Measurements from ENCODE around the gene GIT2. TPM values are rescaled to one million over a fixed set of nuclear protein-coding genes. Genes with fewer than 3 reads are reported as not detected.
A peak's percentile ranks its signal among the peaks of the same experiment; 100 is the strongest.

The GIT2 gene
- total and polyA plus RNA-seq, 2 of the 13 experiments (the other 11 are each of a cell fraction or from before 2014, with no cell fraction given) = 18.4 to 19.8 TPM

DNA sequence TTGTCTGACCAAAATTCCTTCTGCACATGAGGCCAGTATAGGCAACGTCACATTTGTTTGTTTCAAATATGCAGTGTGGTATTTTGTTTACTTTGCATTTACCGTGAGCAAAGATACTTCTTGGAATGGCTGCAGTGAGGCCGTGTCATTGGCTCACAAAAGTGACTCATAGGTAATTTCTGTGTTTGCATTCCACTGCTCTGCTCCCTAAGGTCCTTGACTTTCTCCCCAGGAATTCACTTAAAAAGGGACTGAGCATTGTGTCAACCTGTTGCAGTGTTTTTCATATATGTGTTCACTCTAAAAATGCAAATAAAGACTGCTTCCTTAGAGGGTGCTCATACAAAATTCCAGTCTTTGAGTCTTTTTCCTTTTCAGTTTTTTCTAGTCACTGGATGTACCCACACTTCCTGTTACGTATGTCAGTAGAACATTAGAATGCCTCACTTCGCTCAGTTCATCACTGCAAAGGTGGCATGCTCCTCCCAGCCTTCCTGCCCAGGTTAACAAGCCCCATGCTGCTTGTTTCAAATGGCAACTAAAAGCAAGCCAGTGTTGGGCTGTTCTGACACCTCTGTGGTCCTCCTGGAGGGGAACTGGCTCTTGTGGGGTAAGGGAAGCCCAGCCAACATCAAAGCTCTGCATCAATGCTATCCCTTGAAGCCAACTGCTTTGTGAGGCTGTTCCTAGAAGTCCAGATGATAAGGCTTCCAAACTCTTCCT, 43.1 kb upstream of the GIT2 start:
- H3K27me3 ChIP-seq (ENCODE audit: control insufficient read depth in 1 of 2, insufficient read depth in 2 of 2, low read length in 2 of 2) = no peaks in the 10 kb centered on the region
- in situ Hi-C loops (cut with HindIII; ENCODE audit: extremely low pct_ligation_motif_present, low pct_unique_long_range_greater_than_20kb) = no loop called here
- DNase-seq (ENCODE audit: low spot score) (peak; percentile 99), FAIRE-seq (peak; percentile 98), ATAC-seq (peak; percentile 88)
- peak overlapping the region in 1 of 3 experiments; percentile 34; a peak in 1 of 6 replicates for H3K4me3 ChIP-seq (replicated peaks in 1 of 3; ENCODE audit: insufficient read depth in 1 of 3, low read depth in 2 of 3, low read length in 3 of 3)
- peaks cover 8 to 31% of the 10 kb centered on the region in 2 experiments for H3K36me3 ChIP-seq (replicated peaks in 1 of 2; ENCODE audit: control insufficient read depth in 1 of 2, insufficient read depth in 2 of 2, low read length in 2 of 2)
- 1% methylated on average over 5 of the region's 5 CpGs for WGBS (ENCODE audit: low lambda C conversion rate)
- intact Hi-C loops (cut with micrococcal nuclease; ENCODE audit: unreplicated experiment) = loop anchor here (1.0 to 2.0 kb wide), 2 partner anchors 40 to 52 kb away; partner anchors contain the start of gene ANKRD13A
- POLR2A ChIA-PET = interaction anchor here (0.8 to 1.7 kb wide), 5 partner anchors 21 to 52 kb away, joined by 3 to 6 read pairs (median 3); no protein-coding TSS in a partner anchor
- no peak overlapping the region for H2AFZ ChIP-seq (ENCODE audit: low read length)
- CTCF ChIA-PET (ENCODE audit: low intra/inter-chr PET ratio, low total read pairs) = no interaction called here
- no peaks in the 10 kb centered on the region for H3K9me3 ChIP-seq (ENCODE audit: low read length)
- peaks cover 95% of the 10 kb centered on the region for H3K4me1 ChIP-seq (ENCODE audit: insufficient read depth, low read length)
- H3K27ac ChIP-seq (ENCODE audit: extremely low read length, insufficient read depth, low read length) = peak overlapping the region; percentile 96
- peak overlapping the region; percentile 76 for H3K4me2 ChIP-seq (ENCODE audit: low read depth, low read length)
- peak overlapping the region; percentile 78 for H3K9ac ChIP-seq (ENCODE audit: insufficient read depth, low read depth, low read length)
- TSS peak; percentile 74 for BruUV-seq (replicated peaks)
- H4K20me1 ChIP-seq (ENCODE audit: insufficient read depth, low read length) = no peaks in the 10 kb centered on the region
- H3K79me2 ChIP-seq (ENCODE audit: insufficient read depth, low read length) = peaks cover 12% of the 10 kb centered on the region
- TF ChIP-seq ZNF619 (CRISPR knock-in tag; IDR thresholded peaks at IDR 0.05) (no peak), ZNF224 (CRISPR knock-in tag; IDR thresholded peaks at IDR 0.05) (peak; percentile 11; the same call in 1 of the 2 replicates), ZNF749 (CRISPR knock-in tag; IDR thresholded peaks at IDR 0.05; ENCODE audit: borderline replicate concordance) (peak; percentile 45; the same call in 1 of the 2 replicates), ZBTB21 (CRISPR knock-in tag; IDR thresholded peaks at IDR 0.05) (peak; percentile 80), ZNF232 (CRISPR knock-in tag; IDR thresholded peaks at IDR 0.05; ENCODE audit: borderline replicate concordance) (no peak), ZNF660 (CRISPR knock-in tag; IDR thresholded peaks at IDR 0.05; ENCODE audit: borderline replicate concordance, low read depth) (no peak), FOXK2 (IDR thresholded peaks at IDR 0.05) (peak; percentile 35; the same call in 1 of the 2 replicates), ZNF530 (CRISPR knock-in tag; IDR thresholded peaks at IDR 0.05; ENCODE audit: low read depth) (no peak), POLR2A (IDR thresholded peaks at IDR 0.05; ENCODE audit: insufficient read depth in 1 of 2, low read depth in 2 of 2, low read length in 2 of 2) (peak in 1 of 2 experiments; percentile 44; a peak in 2 of 4 replicates), DR1 (CRISPR knock-in tag; IDR thresholded peaks at IDR 0.05) (no peak), MEIS2 (CRISPR knock-in tag; IDR thresholded peaks at IDR 0.05) (peak; percentile 61; the same call in 1 of the 2 replicates), MED8 (CRISPR knock-in tag; IDR thresholded peaks at IDR 0.05; ENCODE audit: insufficient replicate concordance) (no peak), POLR2AphosphoS2 (IDR thresholded peaks at IDR 0.05; ENCODE audit: low read depth, low read length) (no peak), HOXA3 (CRISPR knock-in tag; IDR thresholded peaks at IDR 0.05) (peak; percentile 66; the same call in 1 of the 2 replicates), ZNF337 (CRISPR knock-in tag; IDR thresholded peaks at IDR 0.05; ENCODE audit: borderline replicate concordance, low read depth) (no peak), ELF1 (CRISPR knock-in tag; IDR thresholded peaks at IDR 0.05) (peak; percentile 57), ZNF883 (CRISPR knock-in tag; IDR thresholded peaks at IDR 0.05; ENCODE audit: not compliant biosample characterization) (no peak), AHR (CRISPR knock-in tag; IDR thresholded peaks at IDR 0.05) (no peak), ZSCAN12 (CRISPR knock-in tag; IDR thresholded peaks at IDR 0.05) (no peak), ZMYM4 (CRISPR knock-in tag; IDR thresholded peaks at IDR 0.05) (peak; percentile 50), SYNCRIP (IDR thresholded peaks at IDR 0.05; ENCODE audit: insufficient read depth, low read depth, low read length) (no peak), GFI1 (CRISPR knock-in tag; IDR thresholded peaks at IDR 0.05; ENCODE audit: borderline replicate concordance) (no peak; the same call in 1 of the 2 replicates), TEAD2 (CRISPR knock-in tag; IDR thresholded peaks at IDR 0.05) (no peak)
- TF ChIP-seq, protein P1, sequence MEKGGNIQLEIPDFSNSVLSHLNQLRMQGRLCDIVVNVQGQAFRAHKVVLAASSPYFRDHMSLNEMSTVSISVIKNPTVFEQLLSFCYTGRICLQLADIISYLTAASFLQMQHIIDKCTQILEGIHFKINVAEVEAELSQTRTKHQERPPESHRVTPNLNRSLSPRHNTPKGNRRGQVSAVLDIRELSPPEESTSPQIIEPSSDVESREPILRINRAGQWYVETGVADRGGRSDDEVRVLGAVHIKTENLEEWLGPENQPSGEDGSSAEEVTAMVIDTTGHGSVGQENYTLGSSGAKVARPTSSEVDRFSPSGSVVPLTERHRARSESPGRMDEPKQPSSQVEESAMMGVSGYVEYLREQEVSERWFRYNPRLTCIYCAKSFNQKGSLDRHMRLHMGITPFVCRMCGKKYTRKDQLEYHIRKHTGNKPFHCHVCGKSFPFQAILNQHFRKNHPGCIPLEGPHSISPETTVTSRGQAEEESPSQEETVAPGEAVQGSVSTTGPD (CRISPR knock-in tag; IDR thresholded peaks at IDR 0.05) = no peak
- TF ChIP-seq, protein P2, sequence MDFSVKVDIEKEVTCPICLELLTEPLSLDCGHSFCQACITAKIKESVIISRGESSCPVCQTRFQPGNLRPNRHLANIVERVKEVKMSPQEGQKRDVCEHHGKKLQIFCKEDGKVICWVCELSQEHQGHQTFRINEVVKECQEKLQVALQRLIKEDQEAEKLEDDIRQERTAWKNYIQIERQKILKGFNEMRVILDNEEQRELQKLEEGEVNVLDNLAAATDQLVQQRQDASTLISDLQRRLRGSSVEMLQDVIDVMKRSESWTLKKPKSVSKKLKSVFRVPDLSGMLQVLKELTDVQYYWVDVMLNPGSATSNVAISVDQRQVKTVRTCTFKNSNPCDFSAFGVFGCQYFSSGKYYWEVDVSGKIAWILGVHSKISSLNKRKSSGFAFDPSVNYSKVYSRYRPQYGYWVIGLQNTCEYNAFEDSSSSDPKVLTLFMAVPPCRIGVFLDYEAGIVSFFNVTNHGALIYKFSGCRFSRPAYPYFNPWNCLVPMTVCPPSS (IDR thresholded peaks at IDR 0.05) = no peak

Measured in HepG2 (cell line).